Suprapubic skin (tissue), 4 donors: ENCODE data around the gene SLC22A14. TPM values are rescaled to one million over a fixed set of nuclear protein-coding genes. Genes with fewer than 3 reads are reported as not detected.

Experiments used
- DNase-seq, 2 donors: peaks; one replicate each; pipeline ENCODE4 v3.0.0-alpha.2; 2019; ENCODE audit warnings: low spot score in 2 of 2
- H3K27ac ChIP-seq: fragments of 200-600 bp; sonication (generic); one replicate; pipeline ENCODE4 v1.5.1; 2019
- H3K27me3 ChIP-seq: fragments of 200-600 bp; sonication (generic); one replicate; pipeline ENCODE4 v1.5.1; 2019
- H3K36me3 ChIP-seq: fragments of 200-600 bp; sonication (generic); one replicate; pipeline ENCODE4 v1.5.1; 2019
- H3K4me1 ChIP-seq: fragments of 200-600 bp; sonication (generic); one replicate; pipeline ENCODE4 v1.5.1; 2019
- H3K4me3 ChIP-seq: fragments of 200-600 bp; sonication (generic); one replicate; pipeline ENCODE4 v1.5.1; 2019; ENCODE audit warnings: mild to moderate bottlenecking
- H3K9me3 ChIP-seq: fragments of 200-600 bp; sonication (generic); one replicate; pipeline ENCODE4 v1.5.1; 2019
- CTCF ChIP-seq, 2 donors: fragments of 200-600 bp in 1 of 2; fragments of 450-650 bp in 1 of 2; sonication (generic) in 1 of 2; IDR thresholded peaks; one replicate each; pipeline ENCODE4 v1.5.1; 2016 to 2019; ENCODE audit warnings: antibody characterized with exemption in 2 of 2, mild to moderate bottlenecking in 1 of 2, moderate library complexity in 1 of 2
- EP300 ChIP-seq: sonication (generic); formaldehyde crosslinking; IDR thresholded peaks from one replicate; pipeline ENCODE4 v1.6.1; 2017; ENCODE audit warnings: antibody characterized with exemption
- POLR2A ChIP-seq, 2 donors: fragments of 450-650 bp; IDR thresholded peaks; one replicate each; pipeline ENCODE4 v1.6.1; 2017; ENCODE audit warnings: antibody characterized with exemption in 2 of 2, mild to moderate bottlenecking in 2 of 2, moderate library complexity in 2 of 2
- POLR2AphosphoS5 ChIP-seq, 3 donors: sonication (generic); formaldehyde crosslinking; IDR thresholded peaks; one replicate each; pipeline ENCODE4 v1.6.1; 2017; ENCODE audit warnings: antibody characterized with exemption in 3 of 3
- WGBS: methylation state at CpG from one replicate; pipeline ENCODE4 v1.1.5; 2018; 5-methylcytosine and 5-hydroxymethylcytosine counted together
- total RNA-seq, 4 donors: library from RNA; depleted of rRNA; stranded (reverse); fragments of >200 nt; gene quantifications; one replicate each; pipeline ENCODE4 v1.1.0, GENCODE V29; 2016

Gene SLC22A14
- total RNA-seq, 4 donors from 2014 or later = 0.64 TPM; not detected in 3

- H3K27ac ChIP-seq = no peak overlapping the region
- DNase-seq = no peak
- no peaks in the 10 kb centered on the region for H3K9me3 ChIP-seq
- H3K36me3 ChIP-seq = no peaks in the 10 kb centered on the region
- TF ChIP-seq CTCF (IDR thresholded peaks at IDR 0.05) = no peak
- TF ChIP-seq EP300 = no peak
- TF ChIP-seq POLR2AphosphoS5 (IDR thresholded peaks at IDR 0.05) = no peak
- TF ChIP-seq POLR2A (IDR thresholded peaks at IDR 0.05) = no peak
- H3K27me3 ChIP-seq = peaks cover 2% of the 10 kb centered on the region
- H3K4me1 ChIP-seq = no peaks in the 10 kb centered on the region
- H3K4me3 ChIP-seq = no peak overlapping the region
These were observed 45.4 kb downstream of the SLC22A14 start for GRCh38 chr3:38327335-38328009.

GRCh38 chr3:38331257-38332022, 49.3 kb downstream of the SLC22A14 start:
- no peak overlapping the region for H3K27ac ChIP-seq
- H3K36me3 ChIP-seq = no peaks in the 10 kb centered on the region
- TF ChIP-seq EP300 (no peak), POLR2AphosphoS5 (IDR thresholded peaks at IDR 0.05) (no peak), POLR2A (IDR thresholded peaks at IDR 0.05) (no peak), CTCF (IDR thresholded peaks at IDR 0.05) (no peak)
- WGBS = 83% methylated on average over 4 of the region's 4 CpGs
- no peaks in the 10 kb centered on the region for H3K9me3 ChIP-seq
- no peaks in the 10 kb centered on the region for H3K27me3 ChIP-seq
- DNase-seq = no peak
- H3K4me3 ChIP-seq = no peak overlapping the region
- no peaks in the 10 kb centered on the region for H3K4me1 ChIP-seq

GRCh38 chr3:38332201-38332600, 50.1 kb downstream of the SLC22A14 start:
- Histone ChIP-seq H3K27ac (no peak overlapping the region), H3K36me3 (no peaks in the 10 kb centered on the region), H3K4me1 (no peaks in the 10 kb centered on the region), H3K9me3 (no peaks in the 10 kb centered on the region), H3K27me3 (no peaks in the 10 kb centered on the region), H3K4me3 (no peak overlapping the region)
- TF ChIP-seq CTCF (IDR thresholded peaks at IDR 0.05) (no peak), POLR2AphosphoS5 (IDR thresholded peaks at IDR 0.05) (no peak), EP300 (no peak), POLR2A (IDR thresholded peaks at IDR 0.05) (no peak)
- WGBS = 62% methylated on average over 3 of the region's 3 CpGs
- DNase-seq = no peak

GRCh38 chr3:38334142-38335055, 52.3 kb downstream of the SLC22A14 start:
- WGBS = 72% methylated on average over 5 of the region's 5 CpGs
- Histone ChIP-seq H3K9me3 (no peaks in the 10 kb centered on the region), H3K4me3 (no peak overlapping the region), H3K27me3 (no peaks in the 10 kb centered on the region), H3K4me1 (no peaks in the 10 kb centered on the region), H3K36me3 (no peaks in the 10 kb centered on the region), H3K27ac (no peak overlapping the region)
- no peak for TF ChIP-seq POLR2AphosphoS5 (IDR thresholded peaks at IDR 0.05)
- no peak for TF ChIP-seq EP300
- no peak for TF ChIP-seq CTCF (IDR thresholded peaks at IDR 0.05)
- TF ChIP-seq POLR2A (IDR thresholded peaks at IDR 0.05) = no peak
- no peak for DNase-seq

- 77% methylated on average over 6 of the region's 6 CpGs for WGBS
- Histone ChIP-seq H3K36me3 (no peaks in the 10 kb centered on the region), H3K27ac (no peak overlapping the region), H3K9me3 (no peaks in the 10 kb centered on the region), H3K27me3 (no peaks in the 10 kb centered on the region), H3K4me1 (no peaks in the 10 kb centered on the region), H3K4me3 (no peak overlapping the region)
- TF ChIP-seq POLR2A (IDR thresholded peaks at IDR 0.05) (no peak), POLR2AphosphoS5 (IDR thresholded peaks at IDR 0.05) (no peak), EP300 (no peak), CTCF (IDR thresholded peaks at IDR 0.05) (no peak)
- DNase-seq = no peak
These were observed 53.2 kb downstream of the SLC22A14 start for GRCh38 chr3:38335263-38335662.
